Measurements from ENCODE around the gene PDP2.
"Not testable (repeated sequence)": the region's sequence is repeated elsewhere in the genome, so short reads cannot be mapped to it uniquely, and the experiment has no call there.

Gene PDP2

DNA sequence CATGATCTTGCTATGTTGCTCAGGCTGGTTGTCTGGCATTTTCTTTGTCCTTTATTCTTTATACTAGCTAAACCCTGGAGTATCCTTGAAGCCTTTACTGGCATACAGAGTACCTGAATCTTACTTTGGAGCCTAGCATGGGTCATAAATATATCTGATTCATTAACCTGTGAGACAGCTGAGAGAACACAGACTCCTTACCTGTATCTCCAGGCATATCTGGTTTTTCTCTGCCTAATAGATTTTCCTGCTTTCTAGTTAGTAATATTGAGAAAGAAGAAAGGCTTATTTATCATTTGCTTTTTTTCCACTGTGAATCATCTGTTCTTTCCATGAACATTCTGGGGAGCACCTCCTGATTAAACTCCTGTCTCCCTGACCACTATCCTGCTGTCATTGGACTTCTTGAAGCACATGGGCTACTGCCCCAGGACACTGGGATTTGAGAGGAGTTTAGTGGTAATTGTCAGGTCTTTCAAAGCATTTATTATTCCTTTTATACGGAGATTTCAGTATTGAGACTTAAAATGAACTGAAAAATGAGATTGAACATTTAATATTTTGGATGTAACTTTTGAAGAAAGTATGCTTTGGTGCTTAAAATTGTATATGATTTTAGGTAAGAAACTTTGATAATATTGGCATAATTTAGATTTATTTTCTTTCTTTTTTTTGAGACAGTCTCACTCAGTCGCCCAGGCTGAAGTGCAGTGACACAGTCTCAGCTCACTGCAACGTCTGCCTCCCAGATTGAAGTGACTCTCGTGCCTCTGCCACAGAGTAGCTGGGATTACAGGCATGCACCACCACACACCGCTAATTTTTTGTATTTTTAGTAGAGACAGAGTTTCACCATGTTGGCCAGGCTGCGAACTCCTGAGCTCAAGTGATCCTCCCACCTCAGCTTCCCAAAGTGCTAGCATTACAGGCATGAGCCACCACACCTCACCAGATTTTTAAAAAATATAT, 8.6 kb downstream of the PDP2 start:
- DNase-seq = no peak

- no peak for DNase-seq
Observed at GRCh38 chr16:66889622-66890021, 9.3 kb downstream of the PDP2 start.

- no peak for DNase-seq
Observed at GRCh38 chr16:66890799-66891198, 10.5 kb downstream of the PDP2 start.

GRCh38 chr16:66891360-66891759, 11.0 kb downstream of the PDP2 start:
- no peak for DNase-seq

- no peak for DNase-seq
Observed at GRCh38 chr16:66891797-66892196, 11.5 kb downstream of the PDP2 start.

GRCh38 chr16:66894055-66894454, 13.7 kb downstream of the PDP2 start:
- no peak for DNase-seq

- DNase-seq = peak in 13 of 14 donors; percentile 11 to 79 (median 40)
Observed at GRCh38 chr16:66894948-66895688, 14.8 kb downstream of the PDP2 start.

- no peak for DNase-seq
Observed at GRCh38 chr16:66895689-66895979, 15.3 kb downstream of the PDP2 start.

DNA sequence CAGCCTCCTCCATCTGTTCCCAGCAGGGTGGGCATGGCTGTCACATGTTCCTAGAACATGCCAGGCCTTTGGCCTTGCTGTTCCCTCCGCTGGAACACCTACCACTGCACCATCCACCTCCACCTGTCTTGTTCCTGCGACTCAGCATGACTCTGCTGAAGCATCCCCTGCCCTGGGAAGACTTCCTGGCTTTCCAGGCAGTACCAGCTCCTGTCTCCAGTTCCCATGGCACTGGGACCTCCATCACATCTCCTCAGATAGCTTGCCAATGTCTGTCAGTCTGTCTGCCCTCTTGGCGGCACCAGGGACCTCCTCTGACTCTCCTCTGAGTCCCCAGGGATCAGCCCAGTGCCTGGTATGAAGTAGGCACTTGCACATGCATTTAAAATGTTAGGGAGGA, 15.7 kb downstream of the PDP2 start:
- peak in 1 of 14 donors; percentile 18 for DNase-seq

GRCh38 chr16:66896682-66897081, 16.4 kb downstream of the PDP2 start:
- not testable (repeated sequence) for DNase-seq

GRCh38 chr16:66898207-66898606, 17.9 kb downstream of the PDP2 start:
- no peak for DNase-seq

GRCh38 chr16:66898933-66899309, 18.6 kb downstream of the PDP2 start:
- no peak for DNase-seq

- DNase-seq = no peak
Observed at GRCh38 chr16:66899310-66899944, 19.1 kb downstream of the PDP2 start.

GRCh38 chr16:66899945-66900710, 19.8 kb downstream of the PDP2 start:
- DNase-seq = peak in 2 of 14 donors; percentile 22 to 38

DNA sequence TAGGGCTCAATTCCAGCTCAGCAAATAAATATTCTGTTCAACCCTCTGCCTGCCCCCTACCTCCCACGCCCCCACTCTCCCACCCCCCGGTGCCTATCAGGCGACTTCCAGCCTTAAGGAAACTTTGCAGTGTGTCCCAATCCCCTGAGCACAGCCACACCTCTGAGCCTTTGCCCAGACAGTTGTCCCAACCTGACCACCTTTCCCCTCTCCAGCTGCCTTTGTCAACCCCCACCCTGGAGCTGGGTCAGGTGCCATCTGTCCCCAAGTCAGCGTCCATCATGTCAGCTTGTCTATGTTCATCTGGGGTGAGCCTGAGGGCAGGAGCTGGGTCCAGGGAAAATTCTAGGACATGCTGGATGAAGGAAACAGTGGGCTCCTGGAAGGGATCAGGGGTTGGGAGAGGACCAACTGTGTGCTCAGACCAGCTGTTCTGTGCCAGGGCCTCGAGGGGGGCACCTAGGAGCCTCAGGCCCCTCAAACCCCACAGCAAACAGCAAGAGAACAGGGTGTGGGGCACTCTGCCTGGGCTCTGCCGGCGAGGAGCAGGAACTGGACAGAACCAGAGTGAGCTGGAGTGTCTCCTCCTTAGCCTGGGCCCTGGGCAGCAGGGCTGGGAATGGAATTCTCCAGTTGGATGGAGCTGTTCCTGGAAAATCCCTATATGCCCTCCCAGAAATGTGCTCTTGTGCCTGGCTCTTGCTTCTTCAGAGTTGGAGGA, 20.6 kb downstream of the PDP2 start:
- peak in 9 of 14 donors; percentile 16 to 78 (median 33) for DNase-seq

DNA sequence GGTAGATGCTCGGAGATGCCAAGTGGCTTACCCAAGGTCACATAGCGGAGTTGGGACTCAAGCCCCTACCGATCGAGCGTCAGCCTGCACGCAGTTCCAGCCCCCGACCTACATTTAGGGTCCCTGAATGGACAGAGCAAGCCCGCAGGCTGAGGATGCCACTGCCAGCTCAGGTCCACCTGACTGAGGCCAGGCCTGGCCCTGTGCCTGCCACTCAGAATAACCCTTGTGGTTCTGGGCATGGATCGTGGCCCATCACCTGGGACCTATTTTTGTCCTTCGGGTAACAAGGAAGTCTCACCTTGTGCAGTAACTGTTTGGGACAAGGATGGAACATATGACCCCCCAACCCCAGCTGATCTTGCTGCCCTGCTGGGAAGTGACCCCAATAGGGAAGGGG, 21.3 kb downstream of the PDP2 start:
- peak in 1 of 14 donors; percentile 81 for DNase-seq

- no peak for DNase-seq
Observed at GRCh38 chr16:66902648-66903543, 22.6 kb downstream of the PDP2 start.

DNA sequence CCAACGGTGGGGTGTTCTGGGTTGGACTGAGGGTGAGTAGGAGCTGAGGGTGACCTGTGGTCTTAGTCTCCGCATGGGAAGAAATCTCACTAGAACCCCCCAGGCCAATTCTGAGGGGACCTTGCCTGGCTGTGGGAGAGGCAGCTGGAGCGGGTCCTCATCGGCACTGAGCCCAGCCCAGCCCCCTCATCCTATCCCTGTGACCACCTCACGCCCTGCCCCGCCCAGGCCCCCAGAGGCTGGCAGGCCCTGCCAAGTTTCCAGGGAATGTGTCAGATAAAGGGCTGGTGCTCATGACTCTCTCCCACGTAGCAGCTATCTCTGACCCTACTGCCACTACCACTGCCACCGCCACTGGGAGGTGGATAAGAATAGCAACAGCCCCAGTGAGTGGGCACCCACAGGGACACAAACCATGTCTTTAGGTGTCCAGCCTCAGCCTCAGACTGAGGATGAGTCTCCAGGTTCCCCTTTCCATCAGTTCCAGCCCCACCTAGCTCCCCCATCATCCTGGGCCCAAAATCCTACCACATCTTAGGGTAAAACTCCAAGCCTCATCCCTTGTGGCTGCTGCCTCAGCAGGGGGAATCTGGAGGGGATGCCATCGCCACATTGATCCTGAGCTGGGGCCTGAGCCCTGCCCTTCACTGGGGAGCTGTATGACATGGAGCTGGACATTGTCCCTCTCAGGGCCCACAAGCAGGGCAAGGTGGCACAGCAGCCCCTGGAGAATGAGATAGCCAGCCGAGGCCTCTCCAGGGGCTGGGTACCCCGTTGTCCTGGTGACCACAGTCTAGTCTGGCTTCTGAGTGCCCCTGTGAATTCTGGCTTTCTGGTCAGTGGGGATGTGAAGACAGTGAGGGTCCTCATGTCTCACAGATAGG, 23.5 kb downstream of the PDP2 start:
- no peak for DNase-seq

GRCh38 chr16:66904428-66904845, 24.1 kb downstream of the PDP2 start:
- DNase-seq = no peak

All from C1 segment of cervical spinal cord (tissue), 14 donors.